K562 (cell line): Measurements from ENCODE around the gene ZBTB24. TPM values are rescaled to one million over a fixed set of nuclear protein-coding genes. Genes with fewer than 3 reads are reported as not detected.

Experiments used
- ARID2 ChIP-seq: fragments of 450-650 bp; IDR thresholded peaks from 2 replicates; pipeline ENCODE4 v1.6.1; 2017; ENCODE audit warnings: antibody characterized with exemption, mild to moderate bottlenecking
- ATF4 ChIP-seq: fragments of 450-650 bp; formaldehyde crosslinking; IDR thresholded peaks from 2 replicates; pipeline ENCODE4 v1.4.0; 2022; ENCODE audit warnings: mild to moderate bottlenecking, moderate library complexity
- BCOR ChIP-seq: fragments of 450-650 bp; IDR thresholded peaks from 2 replicates; pipeline ENCODE4 v1.6.1; 2016
- CC2D1A ChIP-seq: fragments of 450-650 bp; IDR thresholded peaks from 2 replicates; pipeline ENCODE4 v1.6.1; 2017; ENCODE audit warnings: mild to moderate bottlenecking
- CCNT2 ChIP-seq: IDR thresholded peaks from 2 replicates; pipeline ENCODE4 v1.6.1; 2011; ENCODE audit warnings: borderline replicate concordance, low read depth, mild to moderate bottlenecking, moderate library complexity, mixed read lengths, low read length; ENCODE audit not compliant: insufficient read length; ENCODE audit errors: extremely low read depth
- CEBPB ChIP-seq: fragments of 450-650 bp; IDR thresholded peaks from 2 replicates; pipeline ENCODE4 v1.6.1; 2016; ENCODE audit warnings: missing genetic modification characterization, missing compliant biosample characterization
- DPF2 ChIP-seq: fragments of 450-650 bp; IDR thresholded peaks from 2 replicates; pipeline ENCODE4 v1.6.1; 2016
- ERF ChIP-seq: fragments of 450-650 bp; formaldehyde crosslinking; IDR thresholded peaks from 2 replicates; pipeline ENCODE4 v1.4.0; 2020; ENCODE audit warnings: mild to moderate bottlenecking, mixed read lengths
- ETV1 ChIP-seq: fragments of 450-650 bp; conservative IDR thresholded peaks from 2 replicates; pipeline ENCODE4 v1.6.1; 2016; ENCODE audit warnings: missing genetic modification characterization, control low read depth, low read depth, missing compliant biosample characterization
- EZH2 ChIP-seq: IDR thresholded peaks from 2 replicates; pipeline ENCODE4 v1.6.1; 2012; ENCODE audit warnings: low read depth, mild to moderate bottlenecking, inconsistent platforms, low read length, borderline replicate concordance
- HNRNPLL ChIP-seq: fragments of 200-400 bp; formaldehyde crosslinking; IDR thresholded peaks from 2 replicates; pipeline ENCODE4 v1.6.1; 2017; ENCODE audit warnings: low read length, low read depth, mild to moderate bottlenecking; ENCODE audit not compliant: poor library complexity, severe bottlenecking
- HOMEZ ChIP-seq: fragments of 250-450 bp; sonication (Bioruptor Pico); IDR thresholded peaks from 2 replicates; pipeline ENCODE4 v1.4.0; 2020; ENCODE audit warnings: mild to moderate bottlenecking, moderate library complexity
- ID3 ChIP-seq, 2 experiments: fragments of 250-450 bp in 1 of 2; fragments of 450-650 bp in 1 of 2; sonication (Bioruptor Pico) in 1 of 2; IDR thresholded peaks; 2 replicates each; pipeline versions ENCODE4 v1.6.1 to v1.8.0; 2016 to 2021; ENCODE audit warnings: mild to moderate bottlenecking in 2 of 2, moderate library complexity in 2 of 2, missing compliant biosample characterization in 1 of 2, missing genetic modification characterization in 1 of 2
- LEF1 ChIP-seq: fragments of 450-650 bp; IDR thresholded peaks from 2 replicates; pipeline ENCODE4 v1.6.1; 2016; ENCODE audit warnings: mild to moderate bottlenecking
- MED1 ChIP-seq: sonication (generic); formaldehyde crosslinking; IDR thresholded peaks from 2 replicates; pipeline ENCODE4 v1.8.1; 2023; ENCODE audit warnings: missing genetic modification reagents, borderline replicate concordance
- NCOR1 ChIP-seq: fragments of 450-650 bp; IDR thresholded peaks from 2 replicates; pipeline ENCODE4 v1.6.1; 2016; ENCODE audit warnings: mild to moderate bottlenecking, moderate library complexity
- NFXL1 ChIP-seq: fragments of 450-650 bp; formaldehyde crosslinking; IDR thresholded peaks from 2 replicates; pipeline ENCODE4 v1.4.0; 2021; ENCODE audit warnings: mild to moderate bottlenecking
- POLR2H ChIP-seq: IDR thresholded peaks from 2 replicates; pipeline ENCODE4 v1.6.1; 2016; ENCODE audit warnings: missing genetic modification characterization, low read depth, mild to moderate bottlenecking, control low read depth, missing compliant biosample characterization, moderate library complexity
- RB1 ChIP-seq: fragments of 450-650 bp; IDR thresholded peaks from 2 replicates; pipeline ENCODE4 v1.6.1; 2017; ENCODE audit warnings: low read depth, mild to moderate bottlenecking
- RBM25 ChIP-seq: fragments of 200-400 bp; formaldehyde crosslinking; IDR thresholded peaks from 2 replicates; pipeline ENCODE4 v1.6.1; 2018; ENCODE audit warnings: low read length, low read depth, moderate library complexity; ENCODE audit not compliant: severe bottlenecking
- TARDBP ChIP-seq: fragments of 450-650 bp; IDR thresholded peaks from 2 replicates; pipeline ENCODE4 v1.6.1; 2016
- ZBTB33 ChIP-seq: sonication (generic); formaldehyde crosslinking; IDR thresholded peaks from 2 replicates; pipeline ENCODE4 v1.8.1; 2023; ENCODE audit warnings: mild to moderate bottlenecking, missing genetic modification reagents
- ZFPM2 ChIP-seq: fragments of 250-450 bp; sonication (Bioruptor Pico); IDR thresholded peaks from 2 replicates; pipeline ENCODE4 v1.5.1; 2022; ENCODE audit warnings: mild to moderate bottlenecking
- ZNF696 ChIP-seq: fragments of 250-450 bp; sonication (Bioruptor Pico); conservative IDR thresholded peaks from 2 replicates; pipeline ENCODE4 v1.4.0; 2020; ENCODE audit warnings: mild to moderate bottlenecking, moderate library complexity
- polyA plus RNA-seq, 8 experiments: library from polyadenylated mRNA; depleted of rRNA in 4 of 8; stranded (reverse) in 5 of 8; unstranded in 3 of 8; fragments of >200 nt; fragmentation: Nextera tagmentation in 2 of 8; fragmentation: Illumina TruSeq in 1 of 8; extraction: Ambion mirVana in 2 of 8; extraction: Trizol in 1 of 8; gene quantifications; 2 replicates each; pipeline versions ENCODE4 v1.2.1 to v1.2.3, GENCODE V29; 2011 to 2014; ENCODE audit warnings: inconsistent platforms in 1 of 8, missing spikeins in 1 of 8
- total RNA-seq, 7 experiments: library from RNA; depleted of rRNA in 6 of 7; stranded (reverse); fragments of >200 nt in 6 of 7; fragmentation: Illumina TruSeq in 2 of 7; extraction: Trizol in 2 of 7; gene quantifications; 2 replicates each; pipeline versions ENCODE4 v1.2.1 to v1.2.3, GENCODE V29; 2011 to 2021; ENCODE audit warnings: low replicate concordance in 1 of 7

The ZBTB24 gene
- total and polyA plus RNA-seq, 9 of the 15 experiments (the other 6 are each of a cell fraction or from before 2014, with no cell fraction given), result 2.0 to 16.7 (median 8.3) TPM

GRCh38 chr6:109482905-109483734 lies at the start of gene ZBTB24 (continued):
- TF ChIP-seq NCOR1 (no peak), HNRNPLL (peak; percentile 93), ATF4 (CRISPR knock-in tag) (no peak), LEF1 (no peak), ERF (no peak), MED1 (CRISPR knock-in tag) (no peak), ID3 (CRISPR knock-in tag; IDR thresholded peaks at IDR 0.05) (no peak), ID3 (tag; IDR thresholded peaks at IDR 0.05) (no peak), NFXL1 (CRISPR knock-in tag) (no peak), TARDBP (no peak), DPF2 (no peak), HOMEZ (CRISPR knock-in tag) (no peak), BCOR (no peak), ETV1 (no peak), CCNT2 (peak; percentile 60), RBM25 (peak; percentile 43), RB1 (peak; percentile 86), EZH2 (no peak), ZFPM2 (CRISPR knock-in tag) (no peak), ZNF696 (CRISPR knock-in tag) (no peak), CEBPB (tag) (0 out of 2 replicates have a peak, but pooled peaks have one; percentile 5), ZBTB33 (CRISPR knock-in tag) (no peak), POLR2H (tag) (no peak), ARID2 (no peak), CC2D1A (no peak)
